GM19452 (cell line): ENCODE measurements around the gene ROR2.

ENCODE experiments used
- ATAC-seq: cut with Tn5 transposase; IDR thresholded peaks from one replicate; pipeline ENCODE4 v1.9.1; 2021; ENCODE audit not compliant: unreplicated experiment

The ROR2 gene

GRCh38 chr9:91589101-91589553 lies 360.9 kb downstream of the ROR2 start:
- ATAC-seq: no peak

GRCh38 chr9:91586282-91586681 lies 363.7 kb downstream of the ROR2 start:
- ATAC-seq: no peak

GRCh38 chr9:91583966-91584365 lies 366.1 kb downstream of the ROR2 start:
- no peak for ATAC-seq

GRCh38 chr9:91583161-91583875 lies 366.7 kb downstream of the ROR2 start:
- no peak for ATAC-seq

- ATAC-seq: no peak
These were observed 367.8 kb downstream of the ROR2 start for GRCh38 chr9:91582181-91582580.

GRCh38 chr9:91580136-91580535 lies 369.9 kb downstream of the ROR2 start:
- no peak for ATAC-seq

DNA sequence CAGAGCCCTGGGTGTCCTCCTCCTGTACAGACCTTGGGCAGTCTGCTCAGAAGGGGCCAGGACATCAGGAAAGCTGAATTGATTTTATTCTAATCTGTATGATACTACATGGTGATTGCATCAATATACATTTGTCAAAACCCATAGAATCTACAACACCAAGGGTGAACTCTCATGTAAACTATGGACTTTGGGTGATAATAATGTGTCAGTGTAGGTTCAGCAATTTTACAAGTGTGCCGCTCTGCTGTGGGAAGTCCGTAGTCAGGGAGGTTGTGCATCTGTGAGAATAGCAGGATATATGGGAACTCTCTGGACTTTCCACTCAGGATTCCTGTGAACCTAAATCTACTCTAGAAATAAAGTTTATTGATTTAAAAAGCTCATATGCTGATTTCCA lies 371.1 kb downstream of the ROR2 start:
- no peak for ATAC-seq

DNA sequence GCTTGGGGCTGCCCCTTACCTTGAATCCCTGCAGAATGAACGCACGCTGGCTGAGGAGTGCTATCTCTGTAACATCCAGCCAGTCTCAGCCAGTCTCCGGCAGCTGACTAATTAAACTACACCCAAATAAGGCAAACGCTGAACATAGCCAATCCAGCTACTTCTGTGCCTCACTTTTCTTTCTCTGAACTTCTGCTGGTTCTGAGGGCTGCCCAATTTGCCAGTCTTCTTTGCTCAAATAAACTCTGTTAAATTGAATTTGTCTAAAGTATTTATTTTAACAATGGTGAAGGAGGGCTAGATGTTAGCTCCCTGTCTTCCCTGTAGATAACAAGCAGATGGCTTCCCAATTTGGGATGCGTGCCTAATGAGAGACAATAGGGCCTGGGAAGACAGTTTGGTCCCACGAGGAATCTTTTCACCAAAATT lies 372.4 kb downstream of the ROR2 start:
- no peak for ATAC-seq

DNA sequence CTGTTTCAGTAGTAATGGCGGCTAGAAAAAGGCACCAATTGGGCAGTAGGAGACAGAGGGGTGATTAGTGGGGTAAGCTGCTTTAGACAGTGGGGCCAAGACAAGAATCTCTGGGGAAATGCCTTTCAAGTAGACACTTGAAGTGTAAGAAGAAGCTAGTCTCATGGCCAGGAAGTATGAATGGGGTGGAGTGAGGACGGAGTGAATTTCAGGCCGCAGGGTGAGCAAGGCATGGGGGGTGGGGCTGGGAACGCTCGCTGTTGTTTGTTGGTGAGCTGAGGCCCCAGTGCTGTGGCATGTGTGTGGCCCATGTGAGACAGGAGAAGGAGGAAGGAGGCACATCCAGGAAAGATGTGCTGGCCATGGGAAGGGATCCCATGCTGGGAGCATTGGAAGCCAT lies 377.2 kb downstream of the ROR2 start:
- ATAC-seq: no peak

GRCh38 chr9:91572044-91572443 lies 378.0 kb downstream of the ROR2 start:
- no peak for ATAC-seq

DNA sequence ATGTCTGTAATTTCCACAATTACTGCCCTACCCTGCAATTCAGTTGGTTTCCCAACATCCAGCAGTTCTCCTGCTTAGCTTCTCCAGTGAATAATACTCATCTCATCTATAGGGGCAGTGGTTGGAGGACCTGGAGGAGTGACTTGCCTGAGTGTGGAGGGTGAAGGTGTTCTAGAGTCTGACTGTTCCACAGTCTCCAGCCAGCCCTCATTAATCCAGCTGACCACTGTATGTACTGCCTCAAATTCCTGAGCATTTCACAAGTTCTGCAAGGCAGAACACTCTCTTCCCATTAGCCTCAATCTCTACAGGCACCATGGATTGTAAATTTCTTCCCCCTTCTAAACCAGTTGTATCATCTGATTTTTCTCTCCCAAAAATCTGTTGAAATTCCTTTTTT lies 379.0 kb downstream of the ROR2 start:
- no peak for ATAC-seq

DNA sequence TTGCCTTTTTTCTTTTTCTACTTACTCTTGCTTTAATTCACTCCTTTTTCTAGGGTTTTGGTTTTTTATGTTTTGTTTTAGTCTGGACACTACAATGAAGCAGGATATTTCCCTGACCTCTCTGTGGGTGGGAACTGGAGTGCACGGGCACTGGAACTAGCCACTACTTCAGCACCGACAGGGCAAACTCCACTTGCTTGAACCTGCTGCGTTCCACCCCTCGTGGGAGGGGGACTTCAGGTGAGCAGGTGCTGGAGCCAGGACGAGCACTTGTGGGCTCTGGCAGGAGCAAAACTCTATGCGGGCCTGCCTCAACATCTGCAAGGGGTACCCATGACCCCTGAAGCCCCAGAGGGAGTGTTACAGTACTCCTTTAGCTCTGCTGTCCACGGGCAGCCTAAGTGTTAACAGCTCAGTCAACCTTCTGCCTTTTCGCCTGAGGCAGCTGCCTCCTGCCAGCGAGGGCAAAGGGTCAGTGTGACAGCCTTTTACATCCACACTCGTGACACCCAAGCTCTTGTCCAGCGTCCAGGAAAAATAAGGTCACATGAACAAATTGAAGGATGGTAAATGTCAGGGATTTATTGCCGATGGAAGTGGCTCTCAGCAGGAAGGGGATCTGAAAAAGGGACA lies 382.3 kb downstream of the ROR2 start:
- no peak for ATAC-seq

GRCh38 chr9:91564081-91564670 lies 385.9 kb downstream of the ROR2 start:
- ATAC-seq: no peak

GRCh38 chr9:91562416-91562815 lies 387.6 kb downstream of the ROR2 start:
- no peak for ATAC-seq

DNA sequence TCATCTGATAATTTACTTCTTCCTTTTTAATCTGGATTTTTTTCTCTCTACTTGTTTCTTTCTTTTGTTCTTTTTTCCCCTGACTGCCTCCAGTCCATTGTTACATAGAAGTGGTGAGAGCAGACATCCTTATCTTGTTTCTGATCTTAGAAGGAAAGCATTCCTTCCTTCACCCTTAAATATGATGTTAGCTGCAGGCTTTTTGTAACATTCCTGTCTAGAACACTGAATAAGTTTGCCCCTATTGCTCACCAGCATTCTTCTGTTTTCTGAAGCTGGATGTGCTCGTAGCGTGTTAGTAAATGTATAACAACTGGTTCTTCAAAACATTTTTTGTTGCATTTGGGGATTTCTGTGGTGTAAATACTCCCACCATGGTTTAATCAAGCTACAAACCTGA lies 389.7 kb downstream of the ROR2 start:
- no peak for ATAC-seq

GRCh38 chr9:91558879-91559278 lies 391.1 kb downstream of the ROR2 start:
- ATAC-seq: no peak

DNA sequence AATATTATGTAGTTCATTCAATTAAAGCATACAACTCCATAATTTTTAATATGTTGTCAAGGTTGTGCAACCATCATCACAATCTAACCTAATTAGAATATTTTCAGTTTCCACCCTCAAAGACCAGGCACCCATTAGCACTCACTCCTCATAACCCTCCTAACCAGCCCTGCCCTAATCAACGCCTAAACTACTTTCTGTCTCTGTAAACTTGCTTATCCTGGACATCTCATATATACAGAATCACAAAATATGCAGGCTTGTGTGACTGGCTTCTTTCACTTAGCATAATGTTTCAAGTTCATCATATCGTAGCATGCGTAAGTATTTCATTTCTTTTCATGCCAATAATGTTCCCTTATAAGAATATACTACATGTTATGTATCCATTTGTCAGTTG lies 391.6 kb downstream of the ROR2 start:
- ATAC-seq: no peak

GRCh38 chr9:91557327-91557726 lies 392.7 kb downstream of the ROR2 start:
- ATAC-seq: no peak

- no peak for ATAC-seq
These were observed 394.9 kb downstream of the ROR2 start for GRCh38 chr9:91555132-91555531.

DNA sequence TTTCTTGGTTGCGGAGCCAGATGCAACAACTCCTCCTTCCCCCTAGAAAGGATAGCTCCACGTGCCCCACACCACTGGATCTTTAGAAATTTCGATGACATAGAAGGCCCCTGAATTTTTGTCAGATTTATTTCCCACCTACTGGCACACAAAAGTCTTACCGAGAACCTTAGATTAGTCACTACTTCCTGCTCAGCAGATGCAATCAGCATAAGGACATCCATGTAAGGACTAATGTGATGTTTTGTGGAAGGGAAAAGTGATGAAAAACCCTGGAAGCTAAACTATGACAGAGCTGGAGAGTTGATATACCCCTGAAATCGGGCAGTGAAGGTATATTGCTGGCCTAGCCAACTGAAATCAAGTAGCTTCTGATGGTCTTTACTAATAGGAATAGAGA lies 400.9 kb downstream of the ROR2 start:
- no peak for ATAC-seq

DNA sequence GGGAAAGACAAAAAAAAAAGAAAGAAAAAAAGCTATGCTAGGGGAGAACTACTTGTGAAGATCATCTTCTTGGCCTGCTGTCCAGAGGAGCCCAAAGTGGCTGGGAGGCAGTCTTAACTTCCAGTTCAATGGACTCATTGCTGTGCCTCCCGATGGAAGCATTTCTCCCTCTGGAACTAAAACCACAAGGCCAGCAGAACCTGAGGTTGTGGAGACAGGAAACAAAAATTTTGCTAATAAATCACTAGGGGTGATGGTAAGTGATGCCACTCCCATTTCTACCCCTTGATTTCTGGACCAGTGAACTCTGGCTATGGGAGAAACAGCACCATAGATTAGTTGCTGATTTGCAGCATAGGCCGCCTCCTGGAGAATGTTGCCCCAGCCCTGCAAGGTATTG lies 402.9 kb downstream of the ROR2 start:
- no peak for ATAC-seq

- ATAC-seq: no peak
These were observed 403.5 kb downstream of the ROR2 start for GRCh38 chr9:91546574-91546973.
